Neural progenitor cell (in vitro differentiated cells): ENCODE measurements around the gene NARS2.

Source experiments
- EZH2 ChIP-seq: fragments of 200-600 bp; sonication (generic); IDR thresholded peaks from 2 replicates; pipeline ENCODE4 v1.6.1; 2017; ENCODE audit warnings: antibody characterized with exemption, mild to moderate bottlenecking, moderate library complexity
- TF ChIP-seq, protein P1 (sequence below): fragments of 200-600 bp; sonication (generic); IDR thresholded peaks from 2 replicates; pipeline ENCODE4 v1.5.1; 2017; ENCODE audit warnings: antibody characterized with exemption, mild to moderate bottlenecking

DNA sequence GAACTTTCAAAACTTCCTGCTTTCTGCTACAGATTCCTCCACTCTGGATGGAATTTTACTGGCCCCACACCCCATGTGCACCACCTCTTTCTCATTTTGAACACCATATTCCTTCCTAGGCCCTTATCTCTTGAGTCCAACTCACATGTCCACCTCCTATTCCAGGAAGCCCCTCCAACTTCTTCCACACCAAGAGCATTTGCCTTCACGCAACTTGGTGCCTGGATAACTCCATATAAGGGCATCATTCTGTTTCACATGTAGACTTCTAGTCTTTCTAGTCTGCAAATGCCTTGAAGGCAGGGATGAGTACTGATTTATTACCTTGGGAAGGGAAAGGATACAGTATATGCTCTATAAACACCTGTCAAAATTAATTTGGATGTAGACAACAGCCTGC is 174.5 kb downstream of the NARS2 start:
- TF ChIP-seq, protein P1, sequence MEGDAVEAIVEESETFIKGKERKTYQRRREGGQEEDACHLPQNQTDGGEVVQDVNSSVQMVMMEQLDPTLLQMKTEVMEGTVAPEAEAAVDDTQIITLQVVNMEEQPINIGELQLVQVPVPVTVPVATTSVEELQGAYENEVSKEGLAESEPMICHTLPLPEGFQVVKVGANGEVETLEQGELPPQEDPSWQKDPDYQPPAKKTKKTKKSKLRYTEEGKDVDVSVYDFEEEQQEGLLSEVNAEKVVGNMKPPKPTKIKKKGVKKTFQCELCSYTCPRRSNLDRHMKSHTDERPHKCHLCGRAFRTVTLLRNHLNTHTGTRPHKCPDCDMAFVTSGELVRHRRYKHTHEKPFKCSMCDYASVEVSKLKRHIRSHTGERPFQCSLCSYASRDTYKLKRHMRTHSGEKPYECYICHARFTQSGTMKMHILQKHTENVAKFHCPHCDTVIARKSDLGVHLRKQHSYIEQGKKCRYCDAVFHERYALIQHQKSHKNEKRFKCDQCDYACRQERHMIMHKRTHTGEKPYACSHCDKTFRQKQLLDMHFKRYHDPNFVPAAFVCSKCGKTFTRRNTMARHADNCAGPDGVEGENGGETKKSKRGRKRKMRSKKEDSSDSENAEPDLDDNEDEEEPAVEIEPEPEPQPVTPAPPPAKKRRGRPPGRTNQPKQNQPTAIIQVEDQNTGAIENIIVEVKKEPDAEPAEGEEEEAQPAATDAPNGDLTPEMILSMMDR: no peak
- TF ChIP-seq EZH2: no peak
